Liver (tissue), 9 donors: Measurements from ENCODE around the gene PITPNM3. TPM values are rescaled to one million over a fixed set of nuclear protein-coding genes. Genes with fewer than 3 reads are reported as not detected.

ENCODE experiments used
- DNase-seq: peaks from one replicate; pipeline ENCODE4 v3.0.0-alpha.2; 2017; ENCODE audit warnings: low spot score
- H3K27ac ChIP-seq, 2 donors: one replicate each; pipeline ENCODE4 v1.7.0; 2013; ENCODE audit warnings: inconsistent platforms in 2 of 2, low read length in 2 of 2, control low read depth in 1 of 2, low read depth in 1 of 2, mild to moderate bottlenecking in 1 of 2
- H3K27me3 ChIP-seq, 4 donors: one replicate each; pipeline versions ENCODE4 v1.6.1 to v1.7.0; 2013; ENCODE audit warnings: low read length in 3 of 4, inconsistent platforms in 1 of 4, mild to moderate bottlenecking in 1 of 4, moderate library complexity in 1 of 4; ENCODE audit not compliant: control insufficient read depth in 4 of 4, insufficient read depth in 4 of 4
- H3K36me3 ChIP-seq, 4 donors: one replicate each; pipeline versions ENCODE4 v1.6.1 to v1.7.0; 2013; ENCODE audit warnings: low read length in 3 of 4, mild to moderate bottlenecking in 3 of 4, low read depth in 1 of 4, moderate library complexity in 1 of 4; ENCODE audit not compliant: control insufficient read depth in 4 of 4, insufficient read depth in 3 of 4
- H3K4me1 ChIP-seq, 4 donors: one replicate each; pipeline versions ENCODE4 v1.6.1 to v1.7.0; 2013; ENCODE audit warnings: low read length in 3 of 4, mild to moderate bottlenecking in 3 of 4, moderate library complexity in 1 of 4; ENCODE audit not compliant: control insufficient read depth in 4 of 4, insufficient read depth in 4 of 4
- H3K4me3 ChIP-seq, 3 donors: one replicate each; pipeline versions ENCODE4 v1.6.1 to v1.7.0; 2013; ENCODE audit warnings: low read length in 3 of 3, control low read depth in 1 of 3, low read depth in 1 of 3, mild to moderate bottlenecking in 1 of 3
- H3K9ac ChIP-seq, 2 donors: one replicate each; pipeline ENCODE4 v1.7.0; 2013; ENCODE audit warnings: low read length in 2 of 2, mild to moderate bottlenecking in 2 of 2, moderate library complexity in 2 of 2, control low read depth in 1 of 2, low read depth in 1 of 2
- H3K9me3 ChIP-seq, 4 donors: one replicate each; pipeline versions ENCODE4 v1.6.1 to v1.7.0; 2013; ENCODE audit warnings: low read length in 3 of 4; ENCODE audit not compliant: control insufficient read depth in 4 of 4
- EGR1 ChIP-seq, 2 donors: IDR thresholded peaks; 2 replicates each; pipeline ENCODE4 v1.6.1; 2016 to 2018; ENCODE audit warnings: antibody characterized with exemption in 2 of 2, low read depth in 2 of 2
- FOXA2 ChIP-seq: IDR thresholded peaks from 2 replicates; pipeline ENCODE4 v1.6.1; 2016; ENCODE audit warnings: antibody characterized with exemption
- HNF4A ChIP-seq, 2 donors: conservative IDR thresholded peaks; 2 replicates each; pipeline ENCODE4 v1.6.1; 2016; ENCODE audit warnings: antibody characterized with exemption in 2 of 2, mild to moderate bottlenecking in 2 of 2
- HNF4G ChIP-seq: IDR thresholded peaks from 2 replicates; pipeline ENCODE4 v1.6.1; 2016; ENCODE audit warnings: antibody characterized with exemption
- JUND ChIP-seq, 2 donors: IDR thresholded peaks; 2 replicates each; pipeline ENCODE4 v1.6.1; 2016; ENCODE audit warnings: antibody characterized with exemption in 2 of 2
- RAD21 ChIP-seq, 2 donors: IDR thresholded peaks; 2 replicates each; pipeline ENCODE4 v1.6.1; 2016; ENCODE audit warnings: antibody characterized with exemption in 2 of 2, mild to moderate bottlenecking in 2 of 2
- SP1 ChIP-seq: IDR thresholded peaks from 2 replicates; pipeline ENCODE4 v1.6.1; 2018; ENCODE audit warnings: antibody characterized with exemption, mild to moderate bottlenecking
- YY1 ChIP-seq: IDR thresholded peaks from 2 replicates; pipeline ENCODE4 v1.6.1; 2016; ENCODE audit warnings: antibody characterized with exemption, mild to moderate bottlenecking
- WGBS: extraction: QIAGEN DNeasy Blood & Tissue Kit; methylation state at CpG from one replicate; pipeline ENCODE4 v1.1.7; 2013; 5-methylcytosine and 5-hydroxymethylcytosine counted together
- polyA plus RNA-seq, 2 donors: library from polyadenylated mRNA; stranded (reverse) in 1 of 2; unstranded in 1 of 2; fragments of 200-250 nt in 1 of 2; fragments of >200 nt in 1 of 2; fragmentation: Nextera tagmentation in 1 of 2; extraction: Ambion mirVana in 1 of 2; gene quantifications; one replicate each; pipeline versions ENCODE4 v1.2.1 to v1.2.3, GENCODE V29; 2013 to 2015
- total RNA-seq, 2 donors: library from RNA; depleted of rRNA; stranded (reverse); fragments of >200 nt; gene quantifications; one replicate each; pipeline ENCODE4 v1.2.3, GENCODE V29; 2014
- TF ChIP-seq, protein P1 (sequence below): IDR thresholded peaks from 2 replicates; pipeline ENCODE4 v1.6.1; 2016; ENCODE audit warnings: antibody characterized with exemption
- TF ChIP-seq, protein P2 (sequence below): IDR thresholded peaks from 2 replicates; pipeline ENCODE4 v1.6.1; 2016; ENCODE audit warnings: antibody characterized with exemption, mild to moderate bottlenecking
- donor health status: healthy.
- donor health status: healthy.
- donor health status: healthy.
- donor health status: healthy.
- donor health status: healthy.

Gene PITPNM3
- total and polyA plus RNA-seq, 4 donors = 1.5 to 5.0 (median 1.8) TPM

DNA sequence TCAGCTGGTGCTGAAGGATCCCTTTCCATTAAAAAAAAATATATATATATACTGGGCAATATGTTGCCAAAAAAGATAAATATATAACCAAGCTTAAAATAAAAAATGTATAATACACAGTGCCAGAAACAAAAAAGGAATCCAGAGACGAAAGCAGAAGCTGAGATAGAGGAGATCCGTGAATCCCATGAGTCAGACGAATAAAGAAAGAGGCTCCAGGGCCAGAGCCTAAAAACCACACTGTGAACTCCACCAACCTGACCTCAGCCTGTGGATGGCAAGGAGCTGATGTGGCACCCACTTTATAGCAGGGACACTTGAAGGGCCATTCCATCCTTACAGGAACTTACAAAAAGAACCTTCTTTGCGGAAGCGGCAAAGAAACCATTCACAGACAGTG lies 34.8 kb downstream of the PITPNM3 start:
- no peaks in the 10 kb centered on the region for H3K36me3 ChIP-seq
- H3K4me1 ChIP-seq = no peaks in the 10 kb centered on the region
- WGBS = 93% methylated on average over 5 of the region's 5 CpGs
- no peak for DNase-seq
- no peaks in the 10 kb centered on the region for H3K9me3 ChIP-seq
- no peak overlapping the region for H3K9ac ChIP-seq
- H3K4me3 ChIP-seq = no peak overlapping the region
- H3K27me3 ChIP-seq = no peaks in the 10 kb centered on the region
- no peak for TF ChIP-seq HNF4G
- TF ChIP-seq HNF4A (conservative IDR thresholded peaks at IDR 0.05) = no peak
- no peak for TF ChIP-seq SP1
- TF ChIP-seq YY1 = no peak
- TF ChIP-seq, protein P1, sequence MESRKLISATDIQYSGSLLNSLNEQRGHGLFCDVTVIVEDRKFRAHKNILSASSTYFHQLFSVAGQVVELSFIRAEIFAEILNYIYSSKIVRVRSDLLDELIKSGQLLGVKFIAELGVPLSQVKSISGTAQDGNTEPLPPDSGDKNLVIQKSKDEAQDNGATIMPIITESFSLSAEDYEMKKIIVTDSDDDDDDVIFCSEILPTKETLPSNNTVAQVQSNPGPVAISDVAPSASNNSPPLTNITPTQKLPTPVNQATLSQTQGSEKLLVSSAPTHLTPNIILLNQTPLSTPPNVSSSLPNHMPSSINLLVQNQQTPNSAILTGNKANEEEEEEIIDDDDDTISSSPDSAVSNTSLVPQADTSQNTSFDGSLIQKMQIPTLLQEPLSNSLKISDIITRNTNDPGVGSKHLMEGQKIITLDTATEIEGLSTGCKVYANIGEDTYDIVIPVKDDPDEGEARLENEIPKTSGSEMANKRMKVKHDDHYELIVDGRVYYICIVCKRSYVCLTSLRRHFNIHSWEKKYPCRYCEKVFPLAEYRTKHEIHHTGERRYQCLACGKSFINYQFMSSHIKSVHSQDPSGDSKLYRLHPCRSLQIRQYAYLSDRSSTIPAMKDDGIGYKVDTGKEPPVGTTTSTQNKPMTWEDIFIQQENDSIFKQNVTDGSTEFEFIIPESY = no peak
- TF ChIP-seq JUND (IDR thresholded peaks at IDR 0.05) = no peak
- TF ChIP-seq FOXA2 = no peak
- TF ChIP-seq, protein P2, sequence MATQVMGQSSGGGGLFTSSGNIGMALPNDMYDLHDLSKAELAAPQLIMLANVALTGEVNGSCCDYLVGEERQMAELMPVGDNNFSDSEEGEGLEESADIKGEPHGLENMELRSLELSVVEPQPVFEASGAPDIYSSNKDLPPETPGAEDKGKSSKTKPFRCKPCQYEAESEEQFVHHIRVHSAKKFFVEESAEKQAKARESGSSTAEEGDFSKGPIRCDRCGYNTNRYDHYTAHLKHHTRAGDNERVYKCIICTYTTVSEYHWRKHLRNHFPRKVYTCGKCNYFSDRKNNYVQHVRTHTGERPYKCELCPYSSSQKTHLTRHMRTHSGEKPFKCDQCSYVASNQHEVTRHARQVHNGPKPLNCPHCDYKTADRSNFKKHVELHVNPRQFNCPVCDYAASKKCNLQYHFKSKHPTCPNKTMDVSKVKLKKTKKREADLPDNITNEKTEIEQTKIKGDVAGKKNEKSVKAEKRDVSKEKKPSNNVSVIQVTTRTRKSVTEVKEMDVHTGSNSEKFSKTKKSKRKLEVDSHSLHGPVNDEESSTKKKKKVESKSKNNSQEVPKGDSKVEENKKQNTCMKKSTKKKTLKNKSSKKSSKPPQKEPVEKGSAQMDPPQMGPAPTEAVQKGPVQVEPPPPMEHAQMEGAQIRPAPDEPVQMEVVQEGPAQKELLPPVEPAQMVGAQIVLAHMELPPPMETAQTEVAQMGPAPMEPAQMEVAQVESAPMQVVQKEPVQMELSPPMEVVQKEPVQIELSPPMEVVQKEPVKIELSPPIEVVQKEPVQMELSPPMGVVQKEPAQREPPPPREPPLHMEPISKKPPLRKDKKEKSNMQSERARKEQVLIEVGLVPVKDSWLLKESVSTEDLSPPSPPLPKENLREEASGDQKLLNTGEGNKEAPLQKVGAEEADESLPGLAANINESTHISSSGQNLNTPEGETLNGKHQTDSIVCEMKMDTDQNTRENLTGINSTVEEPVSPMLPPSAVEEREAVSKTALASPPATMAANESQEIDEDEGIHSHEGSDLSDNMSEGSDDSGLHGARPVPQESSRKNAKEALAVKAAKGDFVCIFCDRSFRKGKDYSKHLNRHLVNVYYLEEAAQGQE = no peak
- TF ChIP-seq RAD21 (IDR thresholded peaks at IDR 0.05) = no peak
- H3K27ac ChIP-seq = no peak overlapping the region

- no peak overlapping the region for H3K27ac ChIP-seq
These were observed 39.3 kb downstream of the PITPNM3 start for GRCh38 chr17:6517062-6517461.

More at GRCh38 chr17:6517062-6517461, 39.3 kb downstream of the PITPNM3 start:
- TF ChIP-seq, protein P2 = no peak
- no peak for TF ChIP-seq EGR1 (IDR thresholded peaks at IDR 0.05; ENCODE audit: low read depth in 2 of 2)
- Histone ChIP-seq H3K27me3 (no peaks in the 10 kb centered on the region), H3K36me3 (no peaks in the 10 kb centered on the region), H3K4me1 (no peaks in the 10 kb centered on the region), H3K4me3 (no peak overlapping the region), H3K9ac (no peak overlapping the region), H3K9me3 (no peaks in the 10 kb centered on the region)
- 77% methylated on average over 1 of the region's 1 CpG for WGBS
- DNase-seq = no peak
